HepG2 (cell line): ENCODE results near the gene ZNF608. TPM values are rescaled to one million over a fixed set of nuclear protein-coding genes. Genes with fewer than 3 reads are reported as not detected.

Experiments used
- ATAC-seq: fragments of 200-7000 bp; cut with Tn5 transposase; 3 replicates; pipeline ENCODE4 v1.9.1; 2020; ENCODE audit warnings: mild to moderate bottlenecking, moderate library complexity
- BruUV-seq: library from RNA; stranded (reverse); fragments of 400-500 nt; replicated peaks from 2 replicates; lab custom pipeline; 2021; lab: Mats Ljungman, UMichigan
- CTCF ChIA-PET: fragments of 300-600 bp; formaldehyde crosslinking; extraction: SDS; loops from one replicate; lab custom pipeline; 2021; ENCODE audit warnings: low total read pairs, inconsistent platforms, low intra/inter-chr PET ratio; lab: Yijun Ruan, JAX
- POLR2A ChIA-PET: fragments of 350-600 bp; sonication (Branson Sonifier 250); formaldehyde crosslinking; loops from one replicate; lab custom pipeline; 2020; ENCODE audit warnings: antibody characterized with exemption, inconsistent platforms; lab: Yijun Ruan, JAX
- DNase-seq: peaks from one replicate; pipeline ENCODE4 v3.0.0-alpha.2; 2015; ENCODE audit warnings: low spot score
- FAIRE-seq: peaks from 3 replicates; lab custom pipeline; 2011; peaks lifted over from hg19 to GRCh38; lab: Jason Lieb, UNC
- H2AFZ ChIP-seq: one replicate; pipeline ENCODE4 v1.6.1; 2011; ENCODE audit warnings: low read length, inconsistent platforms
- H3K27ac ChIP-seq: fragments of 300-600 bp; 3 replicates; pipeline ENCODE4 v1.8.0; 2011; ENCODE audit warnings: mixed run types, mild to moderate bottlenecking, mixed read lengths, low read length, inconsistent platforms; ENCODE audit not compliant: insufficient read depth; ENCODE audit errors: extremely low read length
- H3K27me3 ChIP-seq, 2 experiments: fragments of 200-600 bp in 1 of 2; 2 replicates in 1 of 2; 3 replicates in 1 of 2; pipeline versions ENCODE4 v1.6.0 to v1.8.0; 2011; ENCODE audit warnings: low read length in 2 of 2, mild to moderate bottlenecking in 2 of 2, moderate library complexity in 2 of 2, inconsistent platforms in 1 of 2; ENCODE audit not compliant: insufficient read depth in 2 of 2, control insufficient read depth in 1 of 2
- H3K36me3 ChIP-seq, 2 experiments: fragments of 200-600 bp in 1 of 2; replicated peaks in 1 of 2; 2 replicates in 1 of 2; 3 replicates in 1 of 2; pipeline versions ENCODE4 v1.5.1 to v1.8.0; 2011; ENCODE audit warnings: low read length in 2 of 2, inconsistent platforms in 1 of 2; ENCODE audit not compliant: insufficient read depth in 2 of 2, control insufficient read depth in 1 of 2
- H3K4me1 ChIP-seq: 2 replicates; pipeline ENCODE4 v1.5.1; 2012; ENCODE audit warnings: low read length, inconsistent platforms; ENCODE audit not compliant: insufficient read depth
- H3K4me2 ChIP-seq: 2 replicates; pipeline ENCODE4 v1.6.0; 2011; ENCODE audit warnings: low read depth, low read length, inconsistent platforms
- H3K4me3 ChIP-seq, 3 experiments: fragments of 200-600 bp in 1 of 3; sonication (generic), shearing (Covaris generic) in 1 of 3; replicated peaks in 1 of 3; 2 replicates each; pipeline ENCODE4 v1.5.1; 2011 to 2016; ENCODE audit warnings: low read length in 3 of 3, inconsistent platforms in 2 of 3, low read depth in 2 of 3, mild to moderate bottlenecking in 2 of 3, control low read depth in 1 of 3, mixed read lengths in 1 of 3; ENCODE audit not compliant: insufficient read depth in 1 of 3
- H3K79me2 ChIP-seq: one replicate; pipeline ENCODE4 v1.6.1; 2011; ENCODE audit warnings: low read length, inconsistent platforms; ENCODE audit not compliant: insufficient read depth
- H3K9ac ChIP-seq: 2 replicates; pipeline ENCODE4 v1.6.0; 2011; ENCODE audit warnings: mild to moderate bottlenecking, low read depth, low read length, inconsistent platforms; ENCODE audit not compliant: insufficient read depth
- H3K9me3 ChIP-seq: 2 replicates; pipeline ENCODE4 v1.5.1; 2012; ENCODE audit warnings: mild to moderate bottlenecking, low read length
- H4K20me1 ChIP-seq: 2 replicates; pipeline ENCODE4 v1.6.0; 2011; ENCODE audit warnings: inconsistent platforms, mild to moderate bottlenecking, low read length, moderate library complexity; ENCODE audit not compliant: insufficient read depth
- BCL6 ChIP-seq: IDR thresholded peaks from 2 replicates; pipeline ENCODE4 v1.6.1; 2016; ENCODE audit warnings: missing genetic modification reagents, missing compliant biosample characterization
- FOXK2 ChIP-seq: fragments of 450-650 bp; IDR thresholded peaks from 2 replicates; pipeline ENCODE4 v1.6.1; 2016
- NFE2L1 ChIP-seq: sonication (generic); formaldehyde crosslinking; IDR thresholded peaks from 2 replicates; pipeline ENCODE4 v1.4.0; 2020; ENCODE audit warnings: missing genetic modification reagents, mild to moderate bottlenecking, borderline replicate concordance
- PTBP1 ChIP-seq: fragments of 200-400 bp; formaldehyde crosslinking; IDR thresholded peaks from 2 replicates; pipeline ENCODE4 v1.6.1; 2018; ENCODE audit warnings: low read length, low read depth; ENCODE audit not compliant: poor library complexity, severe bottlenecking
- RFXAP ChIP-seq: sonication (generic); formaldehyde crosslinking; IDR thresholded peaks from 2 replicates; pipeline ENCODE4 v1.4.0; 2020; ENCODE audit warnings: missing genetic modification reagents, borderline replicate concordance
- TSC22D2 ChIP-seq: sonication (generic); formaldehyde crosslinking; IDR thresholded peaks from 2 replicates; pipeline ENCODE4 v1.5.1; 2020; ENCODE audit warnings: missing genetic modification reagents, mild to moderate bottlenecking, borderline replicate concordance
- ZC3H4 ChIP-seq: sonication (generic); formaldehyde crosslinking; IDR thresholded peaks from 2 replicates; pipeline ENCODE4 v1.4.0; 2020; ENCODE audit warnings: missing genetic modification reagents, borderline replicate concordance
- ZFAT ChIP-seq: sonication (generic); formaldehyde crosslinking; conservative IDR thresholded peaks from 2 replicates; pipeline ENCODE4 v1.8.1; 2023; ENCODE audit warnings: missing genetic modification reagents, inconsistent platforms
- ZFP1 ChIP-seq: IDR thresholded peaks from 2 replicates; pipeline ENCODE4 v1.6.1; 2016
- ZNF253 ChIP-seq: sonication (generic); formaldehyde crosslinking; IDR thresholded peaks from 2 replicates; pipeline ENCODE4 v1.8.0; 2022; ENCODE audit warnings: mild to moderate bottlenecking, missing genetic modification reagents, borderline replicate concordance
- ZNF33A ChIP-seq: sonication (generic); formaldehyde crosslinking; IDR thresholded peaks from 2 replicates; pipeline ENCODE4 v1.5.1; 2020; ENCODE audit warnings: missing genetic modification reagents, mild to moderate bottlenecking, moderate library complexity, borderline replicate concordance
- ZNF441 ChIP-seq: sonication (generic); formaldehyde crosslinking; IDR thresholded peaks from 2 replicates; pipeline ENCODE4 v1.7.0; 2021; ENCODE audit warnings: missing genetic modification reagents, borderline replicate concordance
- ZNF468 ChIP-seq: sonication (generic); formaldehyde crosslinking; IDR thresholded peaks from 2 replicates; pipeline ENCODE4 v1.8.0; 2022; ENCODE audit warnings: mild to moderate bottlenecking, moderate library complexity, missing genetic modification reagents
- WGBS: methylation state at CpG from one replicate; pipeline ENCODE4 v1.1.6; 2017; ENCODE audit warnings: low lambda C conversion rate; 5-methylcytosine and 5-hydroxymethylcytosine counted together
- in situ Hi-C: cut with HindIII; loops from 2 replicates; pipeline ENCODE4 v1.10.0; 2017; ENCODE audit warnings: low pct_unique_long_range_greater_than_20kb; ENCODE audit not compliant: extremely low pct_ligation_motif_present
- intact Hi-C: fragments of 100-400 bp; cut with micrococcal nuclease; formaldehyde crosslinking; loops from one replicate; pipeline ENCODE4 v1.10.0; 2022; ENCODE audit not compliant: unreplicated experiment
- polyA plus RNA-seq, 8 experiments: library from polyadenylated mRNA; depleted of rRNA in 3 of 8; stranded (reverse) in 7 of 8; unstranded in 1 of 8; fragments of >200 nt; fragmentation: Illumina TruSeq in 4 of 8; extraction: Trizol in 4 of 8; gene quantifications; 2 replicates each; pipeline versions ENCODE4 v1.2.1 to v1.2.3, GENCODE V29; 2011 to 2016; ENCODE audit warnings: low read depth in 4 of 8, missing spikeins in 1 of 8, mixed read lengths in 1 of 8; ENCODE audit not compliant: insufficient read depth in 1 of 8
- total RNA-seq, 5 experiments: library from RNA; depleted of rRNA; stranded (reverse); fragments of >200 nt; fragmentation: Illumina TruSeq; extraction: Trizol; gene quantifications; 2 replicates each; pipeline ENCODE4 v1.2.3, GENCODE V29; 2016; ENCODE audit warnings: low read depth in 1 of 5
- TF ChIP-seq, protein P1 (sequence below): sonication (generic); formaldehyde crosslinking; IDR thresholded peaks from 2 replicates; pipeline ENCODE4 v1.4.0; 2020; ENCODE audit warnings: missing genetic modification reagents
- TF ChIP-seq, protein P2 (sequence below): sonication (generic); formaldehyde crosslinking; conservative IDR thresholded peaks from 2 replicates; pipeline ENCODE4 v1.5.0; 2020; ENCODE audit warnings: missing genetic modification reagents

ZNF608 gene
- total and polyA plus RNA-seq, 2 of the 13 experiments (the other 11 are each of a cell fraction or from before 2014, with no cell fraction given): 0.66 to 0.91 TPM

DNA sequence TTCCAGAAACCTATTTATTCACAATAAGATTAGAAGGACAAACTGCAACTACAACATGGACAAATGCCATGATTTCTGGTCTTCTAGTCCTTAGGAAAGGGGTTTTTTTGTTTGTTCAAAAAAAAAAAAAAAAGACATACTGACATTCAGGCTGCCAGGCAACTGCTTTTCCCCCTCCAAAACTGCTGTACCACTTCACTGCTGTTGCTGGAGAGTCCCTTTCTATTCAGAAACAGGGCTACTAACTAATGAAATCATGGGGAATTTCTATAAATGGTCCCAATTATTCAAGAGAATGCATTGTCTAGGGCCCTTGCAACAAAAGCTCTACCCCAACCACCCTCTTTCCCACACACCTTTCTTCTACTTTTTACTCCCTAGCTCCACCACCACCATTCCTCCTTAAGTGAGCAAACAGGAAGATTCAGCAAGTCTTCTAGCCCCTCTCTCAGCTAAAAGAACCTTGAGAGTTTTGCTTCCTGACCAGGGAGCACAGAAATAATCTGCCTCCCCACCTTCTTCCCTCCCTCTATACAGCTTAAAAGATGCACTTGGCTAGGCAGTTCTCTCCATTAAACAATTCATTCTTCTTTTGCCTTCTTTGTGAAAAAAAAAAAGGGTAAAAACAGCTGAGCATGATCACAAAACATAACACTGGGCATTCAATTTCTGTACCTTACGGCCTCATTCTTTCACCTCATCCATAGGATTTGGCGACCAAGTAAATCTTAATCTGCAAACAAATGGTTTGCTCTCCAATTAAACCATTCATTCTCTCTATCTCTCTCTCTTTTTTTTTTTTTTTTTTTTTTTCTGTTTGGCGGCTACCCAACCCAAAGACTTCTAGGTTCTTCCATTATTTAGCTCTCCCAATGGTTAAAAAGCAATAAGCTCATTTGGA, 13.8 kb downstream of the ZNF608 start:
- no peak for ATAC-seq
- no peak for TF ChIP-seq ZNF33A
- TF ChIP-seq, all 625 proteins: peak for 0
- H3K36me3 ChIP-seq: no peaks in the 10 kb centered on the region
- BruUV-seq: no TSS peak
- H3K9ac ChIP-seq: no peak overlapping the region
- FAIRE-seq: no peak
- no peaks in the 10 kb centered on the region for H3K79me2 ChIP-seq
- DNase-seq: no peak
- no peaks in the 10 kb centered on the region for H3K9me3 ChIP-seq
- peaks cover 18% of the 10 kb centered on the region for H3K4me1 ChIP-seq
- H3K27me3 ChIP-seq: 0 out of 5 replicates have a peak, but pooled peaks cover 0 to 2% of the 10 kb centered on the region in 2 experiments
- no peak overlapping the region for H3K4me3 ChIP-seq
- 64% methylated on average over 3 of the region's 3 CpGs for WGBS
- H3K27ac ChIP-seq: no peak overlapping the region
- no peak overlapping the region for H2AFZ ChIP-seq
- H3K4me2 ChIP-seq: no peak overlapping the region
- POLR2A ChIA-PET: no interaction called here
- in situ Hi-C loops: no loop called here
- no peaks in the 10 kb centered on the region for H4K20me1 ChIP-seq
- intact Hi-C loops: loop anchor here (5.0 kb wide), 1 partner anchor 1795 kb away; no protein-coding TSS in a partner anchor
- CTCF ChIA-PET: no interaction called here

DNA sequence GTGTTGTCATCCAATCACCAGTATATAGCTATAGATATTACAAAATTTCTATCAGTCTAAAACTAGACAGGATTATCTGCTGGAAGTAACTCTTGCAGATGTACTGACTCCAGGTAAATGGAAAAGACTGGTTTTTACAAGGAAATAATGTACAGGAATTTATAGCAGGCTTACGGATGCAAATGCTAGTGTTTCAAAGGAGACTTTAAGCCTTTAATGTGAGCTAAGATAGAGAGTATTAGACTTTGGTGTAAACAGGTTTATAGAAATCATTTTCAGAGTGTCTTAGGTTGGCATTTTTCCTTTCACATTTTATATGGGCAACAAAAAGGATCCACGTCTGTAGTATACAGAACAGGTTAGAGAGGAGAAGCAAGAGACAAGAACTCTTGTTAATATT, 16.1 kb downstream of the ZNF608 start:
- BruUV-seq: no TSS peak
- Histone ChIP-seq H2AFZ (no peak overlapping the region), H3K9ac (no peak overlapping the region), H3K4me3 (no peak overlapping the region), H3K4me1 (no peaks in the 10 kb centered on the region), H3K79me2 (no peaks in the 10 kb centered on the region), H3K36me3 (no peaks in the 10 kb centered on the region), H3K4me2 (no peak overlapping the region), H3K27ac (no peak overlapping the region), H3K9me3 (no peaks in the 10 kb centered on the region), H4K20me1 (no peaks in the 10 kb centered on the region), H3K27me3 (0 out of 5 replicates have a peak, but pooled peaks cover 0 to 2% of the 10 kb centered on the region in 2 experiments)
- in situ Hi-C loops: no loop called here
- 86% methylated on average over 2 of the region's 2 CpGs for WGBS
- ChIA-PET POLR2A (no interaction called here), CTCF (no interaction called here)
- ATAC-seq: no peak
- no peak for DNase-seq
- intact Hi-C loops: loop anchor here (5.0 kb wide), 1 partner anchor 1797 kb away; no protein-coding TSS in a partner anchor
- FAIRE-seq: no peak
- no peak for TF ChIP-seq RFXAP (CRISPR knock-in tag)
- TF ChIP-seq ZNF468: no peak
- no peak for TF ChIP-seq ZNF253 (CRISPR knock-in tag)
- TF ChIP-seq FOXK2: no peak
- TF ChIP-seq ZFP1: no peak
- no peak for TF ChIP-seq ZFAT (CRISPR knock-in tag)
- TF ChIP-seq ZNF441 (CRISPR knock-in tag): no peak
- no peak for TF ChIP-seq PTBP1
- TF ChIP-seq ZC3H4 (CRISPR knock-in tag): no peak
- TF ChIP-seq TSC22D2: no peak
- TF ChIP-seq BCL6: no peak
- no peak for TF ChIP-seq NFE2L1 (CRISPR knock-in tag)
- TF ChIP-seq, protein P1, sequence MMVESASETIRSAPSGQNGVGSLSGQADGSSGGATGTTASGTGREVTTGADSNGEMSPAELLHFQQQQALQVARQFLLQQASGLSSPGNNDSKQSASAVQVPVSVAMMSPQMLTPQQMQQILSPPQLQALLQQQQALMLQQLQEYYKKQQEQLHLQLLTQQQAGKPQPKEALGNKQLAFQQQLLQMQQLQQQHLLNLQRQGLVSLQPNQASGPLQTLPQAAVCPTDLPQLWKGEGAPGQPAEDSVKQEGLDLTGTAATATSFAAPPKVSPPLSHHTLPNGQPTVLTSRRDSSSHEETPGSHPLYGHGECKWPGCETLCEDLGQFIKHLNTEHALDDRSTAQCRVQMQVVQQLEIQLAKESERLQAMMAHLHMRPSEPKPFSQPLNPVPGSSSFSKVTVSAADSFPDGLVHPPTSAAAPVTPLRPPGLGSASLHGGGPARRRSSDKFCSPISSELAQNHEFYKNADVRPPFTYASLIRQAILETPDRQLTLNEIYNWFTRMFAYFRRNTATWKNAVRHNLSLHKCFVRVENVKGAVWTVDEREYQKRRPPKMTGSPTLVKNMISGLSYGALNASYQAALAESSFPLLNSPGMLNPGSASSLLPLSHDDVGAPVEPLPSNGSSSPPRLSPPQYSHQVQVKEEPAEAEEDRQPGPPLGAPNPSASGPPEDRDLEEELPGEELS: no peak
- TF ChIP-seq, protein P2, sequence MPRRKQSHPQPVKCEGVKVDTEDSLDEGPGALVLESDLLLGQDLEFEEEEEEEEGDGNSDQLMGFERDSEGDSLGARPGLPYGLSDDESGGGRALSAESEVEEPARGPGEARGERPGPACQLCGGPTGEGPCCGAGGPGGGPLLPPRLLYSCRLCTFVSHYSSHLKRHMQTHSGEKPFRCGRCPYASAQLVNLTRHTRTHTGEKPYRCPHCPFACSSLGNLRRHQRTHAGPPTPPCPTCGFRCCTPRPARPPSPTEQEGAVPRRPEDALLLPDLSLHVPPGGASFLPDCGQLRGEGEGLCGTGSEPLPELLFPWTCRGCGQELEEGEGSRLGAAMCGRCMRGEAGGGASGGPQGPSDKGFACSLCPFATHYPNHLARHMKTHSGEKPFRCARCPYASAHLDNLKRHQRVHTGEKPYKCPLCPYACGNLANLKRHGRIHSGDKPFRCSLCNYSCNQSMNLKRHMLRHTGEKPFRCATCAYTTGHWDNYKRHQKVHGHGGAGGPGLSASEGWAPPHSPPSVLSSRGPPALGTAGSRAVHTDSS (CRISPR knock-in tag): no peak
